A549 (cell line): Measurements from ENCODE around the gene AGXT2. TPM values are rescaled to one million over a fixed set of nuclear protein-coding genes. Genes with fewer than 3 reads are reported as not detected.

Experiments
- ATAC-seq, 2 experiments: fragments of 200-7000 bp in 1 of 2; fragments of >200 bp in 1 of 2; cut with Nextera tagmentation in 1 of 2; cut with Tn5 transposase in 1 of 2; 3 replicates each; pipeline versions ENCODE4 v1.8.0 to v1.9.1; 2018 to 2020; ENCODE audit warnings: mild to moderate bottlenecking in 1 of 2, moderate library complexity in 1 of 2
- CTCF ChIA-PET: fragments of 300-600 bp; sonication (Branson Sonifier 250); formaldehyde crosslinking; extraction: SDS; loops from one replicate; lab custom pipeline; 2021; ENCODE audit warnings: antibody characterized with exemption, inconsistent platforms; lab: Yijun Ruan, JAX
- POLR2A ChIA-PET: fragments of 350-600 bp; formaldehyde crosslinking; extraction: SDS; loops from one replicate; lab custom pipeline; 2021; ENCODE audit warnings: antibody characterized with exemption, inconsistent platforms; lab: Yijun Ruan, JAX
- DNase-seq, 2 experiments: peaks; one replicate each; pipeline versions ENCODE4 v3.0.0 to v3.0.0-alpha.2; 2011 to 2016; ENCODE audit warnings: low read depth in 1 of 2, low spot score in 1 of 2
- FAIRE-seq: peaks from 2 replicates; lab custom pipeline; 2011; peaks lifted over from hg19 to GRCh38; lab: Jason Lieb, UNC
- H3K27ac ChIP-seq, 2 experiments: fragments of >200 bp; sonication (Bioruptor Twin); formaldehyde crosslinking; 3 replicates each; pipeline ENCODE4 v1.5.1; 2016 to 2017
- H3K4me1 ChIP-seq: fragments of >200 bp; sonication (Bioruptor Twin); formaldehyde crosslinking; 3 replicates; pipeline ENCODE4 v1.6.1; 2016
- H3K4me2 ChIP-seq: fragments of >200 bp; sonication (Bioruptor Twin); formaldehyde crosslinking; 3 replicates; pipeline ENCODE4 v1.6.1; 2016
- H3K4me3 ChIP-seq: fragments of >200 bp; sonication (Bioruptor Twin); formaldehyde crosslinking; 3 replicates; pipeline ENCODE4 v1.5.1; 2016
- H3K9me3 ChIP-seq: fragments of >200 bp; sonication (Bioruptor Twin); formaldehyde crosslinking; 3 replicates; pipeline ENCODE4 v1.6.1; 2016
- BHLHE40 ChIP-seq: IDR thresholded peaks from 2 replicates; pipeline ENCODE4 v1.6.1; 2012; ENCODE audit warnings: low read depth, low read length, inconsistent platforms
- CEBPB ChIP-seq, 2 experiments: fragments of >200 bp in 1 of 2; sonication (Bioruptor Twin) in 1 of 2; formaldehyde crosslinking in 1 of 2; IDR thresholded peaks; 2 replicates each; pipeline ENCODE4 v1.6.1; 2012 to 2016
- CHD2 ChIP-seq: fragments of 150-350 bp; IDR thresholded peaks from 2 replicates; pipeline ENCODE4 v1.6.1; 2014; ENCODE audit warnings: low read length; ENCODE audit not compliant: partially characterized antibody
- EHF ChIP-seq: fragments of 250-450 bp; sonication (Bioruptor Pico); IDR thresholded peaks from 2 replicates; pipeline ENCODE4 v1.5.0; 2020; ENCODE audit warnings: mild to moderate bottlenecking
- EP300 ChIP-seq, 2 experiments: fragments of >200 bp; sonication (Bioruptor Twin); formaldehyde crosslinking; IDR thresholded peaks; 2 replicates in 1 of 2; 3 replicates in 1 of 2; pipeline ENCODE4 v1.6.1; 2016 to 2017
- FOSB ChIP-seq: fragments of 250-450 bp; sonication (Bioruptor Pico); IDR thresholded peaks from 2 replicates; pipeline ENCODE4 v1.5.0; 2020; ENCODE audit warnings: mild to moderate bottlenecking, moderate library complexity
- FOXS1 ChIP-seq: fragments of 250-450 bp; sonication (Bioruptor Pico); IDR thresholded peaks from 2 replicates; pipeline ENCODE4 v1.5.0; 2020; ENCODE audit warnings: mild to moderate bottlenecking, moderate library complexity
- JUN ChIP-seq, 2 experiments: fragments of >200 bp; sonication (Bioruptor Twin); formaldehyde crosslinking; IDR thresholded peaks; 2 replicates in 1 of 2; 3 replicates in 1 of 2; pipeline ENCODE4 v1.6.1; 2016 to 2017
- JUNB ChIP-seq: fragments of >200 bp; sonication (Bioruptor Twin); formaldehyde crosslinking; IDR thresholded peaks from 2 replicates; pipeline ENCODE4 v1.6.1; 2016
- MAFK ChIP-seq: fragments of 450-650 bp; IDR thresholded peaks from 2 replicates; pipeline ENCODE4 v1.6.1; 2014; ENCODE audit not compliant: partially characterized antibody
- NFE2L2 ChIP-seq: fragments of 150-350 bp; conservative IDR thresholded peaks from 2 replicates; pipeline ENCODE4 v1.6.1; 2014; ENCODE audit warnings: low read length
- NPAS2 ChIP-seq: fragments of 250-450 bp; sonication (Bioruptor Pico); IDR thresholded peaks from 2 replicates; pipeline ENCODE4 v1.8.0; 2022; ENCODE audit warnings: mild to moderate bottlenecking, moderate library complexity, borderline replicate concordance
- PHF8 ChIP-seq: fragments of 200-600 bp; sonication (generic); IDR thresholded peaks from 2 replicates; pipeline ENCODE4 v1.6.1; 2016; ENCODE audit warnings: low read depth, mild to moderate bottlenecking, antibody characterized with exemption, moderate library complexity, borderline replicate concordance
- POLR2AphosphoS2 ChIP-seq: conservative IDR thresholded peaks from 2 replicates; pipeline ENCODE4 v1.6.1; 2012; ENCODE audit warnings: low read length, improper control_type of control experiment, inconsistent platforms
- RARB ChIP-seq: fragments of 250-450 bp; sonication (Bioruptor Pico); IDR thresholded peaks from 2 replicates; pipeline ENCODE4 v1.8.0; 2021; ENCODE audit warnings: mild to moderate bottlenecking, moderate library complexity
- RFX5 ChIP-seq: fragments of 450-650 bp; IDR thresholded peaks from 2 replicates; pipeline ENCODE4 v1.7.1; 2014; ENCODE audit warnings: antibody characterized with exemption, mild to moderate bottlenecking, moderate library complexity
- SMC3 ChIP-seq: fragments of >200 bp; sonication (Bioruptor Twin); formaldehyde crosslinking; IDR thresholded peaks from 3 replicates; pipeline ENCODE4 v1.6.1; 2018; ENCODE audit warnings: inconsistent platforms
- TFCP2L1 ChIP-seq: fragments of 250-450 bp; sonication (Bioruptor Pico); IDR thresholded peaks from 2 replicates; pipeline ENCODE4 v1.5.0; 2021; ENCODE audit warnings: mild to moderate bottlenecking
- ZC3H11A ChIP-seq: fragments of 450-650 bp; IDR thresholded peaks from 2 replicates; pipeline ENCODE4 v1.6.1; 2014; ENCODE audit warnings: antibody characterized with exemption, mild to moderate bottlenecking
- ZSCAN20 ChIP-seq: fragments of 250-450 bp; sonication (Bioruptor Pico); IDR thresholded peaks from 2 replicates; pipeline ENCODE4 v1.8.0; 2022; ENCODE audit warnings: mild to moderate bottlenecking, moderate library complexity
- WGBS: methylation state at CpG from one replicate; pipeline ENCODE4 v1.1.6; 2017; ENCODE audit errors: missing lambda C conversion rate; 5-methylcytosine and 5-hydroxymethylcytosine counted together
- polyA plus RNA-seq, 4 experiments: library from polyadenylated mRNA; depleted of rRNA in 3 of 4; stranded (reverse); fragments of >200 nt; fragmentation: RNase III in 1 of 4; extraction: RNeasy Plus Mini Kit Qiagen cat#74134 plus additional on column Dnase treatment in 1 of 4; gene quantifications; 2 replicates in 3 of 4; 3 replicates in 1 of 4; pipeline ENCODE4 v1.2.3, GENCODE V29; 2011 to 2017
- TF ChIP-seq, protein P1 (sequence below): fragments of >200 bp; sonication (Bioruptor Twin); formaldehyde crosslinking; IDR thresholded peaks from 3 replicates; pipeline ENCODE4 v1.6.1; 2016
- TF ChIP-seq, protein P2 (sequence below): fragments of 250-450 bp; sonication (Bioruptor Pico); IDR thresholded peaks from 2 replicates; pipeline ENCODE4 v1.5.0; 2020; ENCODE audit warnings: low read depth, mild to moderate bottlenecking, moderate library complexity
- TF ChIP-seq, protein P3 (sequence below): fragments of 450-650 bp; IDR thresholded peaks from 2 replicates; pipeline ENCODE4 v1.6.1; 2014; ENCODE audit warnings: antibody characterized with exemption
- TF ChIP-seq, protein P4 (sequence below): IDR thresholded peaks from 2 replicates; pipeline ENCODE4 v1.6.1; 2012
- TF ChIP-seq, protein P5 (sequence below): fragments of 150-350 bp; IDR thresholded peaks from 2 replicates; pipeline ENCODE4 v1.6.1; 2014; ENCODE audit warnings: low read depth, mild to moderate bottlenecking, low read length
- TF ChIP-seq, protein P6 (sequence below): fragments of >200 bp; sonication (Bioruptor Twin); formaldehyde crosslinking; IDR thresholded peaks from 2 replicates; pipeline ENCODE4 v1.6.1; 2016
- TF ChIP-seq, protein P7 (sequence below): fragments of 250-450 bp; sonication (Bioruptor Pico); IDR thresholded peaks from 2 replicates; pipeline ENCODE4 v1.5.0; 2021; ENCODE audit warnings: mild to moderate bottlenecking, moderate library complexity, borderline replicate concordance

The AGXT2 gene
- polyA plus RNA-seq, 2 of the 4 experiments (the other 2 are of a cell fraction): not detected

DNA sequence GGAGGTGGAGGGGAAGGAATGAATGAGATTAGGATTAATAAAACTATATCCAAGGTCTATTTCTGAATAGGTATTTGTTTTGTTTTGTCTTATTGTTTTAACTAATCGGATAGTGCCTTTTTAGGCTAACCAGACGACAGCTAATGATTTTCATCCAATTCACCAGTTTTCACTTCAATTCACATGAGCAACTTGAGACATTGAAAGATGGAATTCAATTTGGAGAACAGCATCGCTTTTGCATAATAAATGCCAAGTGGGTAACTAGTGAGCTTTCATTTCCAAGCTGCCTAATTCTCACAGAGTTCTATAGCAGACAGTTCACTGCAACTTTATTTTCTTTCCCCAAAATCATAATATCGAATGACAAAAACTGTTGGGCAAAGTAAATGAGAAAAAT, 5.0 kb downstream of the AGXT2 start:
- DNase-seq (no peak), FAIRE-seq (no peak), ATAC-seq (no peak)
- Histone ChIP-seq H3K27ac (no peak overlapping the region), H3K4me1 (no peaks in the 10 kb centered on the region), H3K4me3 (no peak overlapping the region), H3K9me3 (no peaks in the 10 kb centered on the region), H3K4me2 (no peak overlapping the region)
- CTCF ChIA-PET: no interaction called here
- TF ChIP-seq JUN (IDR thresholded peaks at IDR 0.05) (no peak), FOSB (CRISPR knock-in tag) (no peak)
- WGBS: 17% methylated on average over 4 of the region's 4 CpGs
- POLR2A ChIA-PET: no interaction called here

DNA sequence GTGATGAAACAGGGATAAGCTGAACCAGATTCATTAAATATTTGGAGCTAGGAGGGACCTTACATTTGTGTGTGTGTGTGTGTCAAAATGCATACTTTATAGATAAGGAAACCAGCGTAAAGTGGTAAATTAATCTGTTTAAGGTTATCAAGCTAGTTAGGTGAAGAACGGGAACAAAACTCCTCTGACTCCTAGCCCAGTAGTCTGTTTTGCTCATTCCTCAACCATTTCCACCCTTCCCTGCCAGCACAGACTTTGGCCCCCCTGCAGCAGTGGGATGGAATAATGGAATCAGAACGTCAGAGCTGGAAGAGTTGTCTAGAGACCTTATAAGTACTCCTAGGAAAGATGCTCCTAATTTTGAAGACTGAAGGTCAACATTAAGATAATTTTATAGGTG, 6.5 kb downstream of the AGXT2 start:
- ATAC-seq: no peak
- 41% methylated on average over 3 of the region's 3 CpGs for WGBS
- DNase-seq: no peak
- Histone ChIP-seq H3K4me1 (no peaks in the 10 kb centered on the region), H3K27ac (no peak overlapping the region)
- TF ChIP-seq, protein P1, sequence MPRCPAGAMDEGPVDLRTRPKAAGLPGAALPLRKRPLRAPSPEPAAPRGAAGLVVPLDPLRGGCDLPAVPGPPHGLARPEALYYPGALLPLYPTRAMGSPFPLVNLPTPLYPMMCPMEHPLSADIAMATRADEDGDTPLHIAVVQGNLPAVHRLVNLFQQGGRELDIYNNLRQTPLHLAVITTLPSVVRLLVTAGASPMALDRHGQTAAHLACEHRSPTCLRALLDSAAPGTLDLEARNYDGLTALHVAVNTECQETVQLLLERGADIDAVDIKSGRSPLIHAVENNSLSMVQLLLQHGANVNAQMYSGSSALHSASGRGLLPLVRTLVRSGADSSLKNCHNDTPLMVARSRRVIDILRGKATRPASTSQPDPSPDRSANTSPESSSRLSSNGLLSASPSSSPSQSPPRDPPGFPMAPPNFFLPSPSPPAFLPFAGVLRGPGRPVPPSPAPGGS: no peak
- TF ChIP-seq RARB (CRISPR knock-in tag) (no peak), MAFK (no peak), BHLHE40 (no peak), NPAS2 (CRISPR knock-in tag) (no peak), SMC3 (no peak), JUNB (no peak), CHD2 (no peak), CEBPB (IDR thresholded peaks at IDR 0.05) (no peak), EP300 (IDR thresholded peaks at IDR 0.05) (no peak), ZSCAN20 (CRISPR knock-in tag) (no peak), FOXS1 (CRISPR knock-in tag) (no peak), ZC3H11A (no peak), RFX5 (no peak), EHF (CRISPR knock-in tag) (no peak), PHF8 (no peak), TFCP2L1 (CRISPR knock-in tag) (no peak)
- TF ChIP-seq, protein P2, sequence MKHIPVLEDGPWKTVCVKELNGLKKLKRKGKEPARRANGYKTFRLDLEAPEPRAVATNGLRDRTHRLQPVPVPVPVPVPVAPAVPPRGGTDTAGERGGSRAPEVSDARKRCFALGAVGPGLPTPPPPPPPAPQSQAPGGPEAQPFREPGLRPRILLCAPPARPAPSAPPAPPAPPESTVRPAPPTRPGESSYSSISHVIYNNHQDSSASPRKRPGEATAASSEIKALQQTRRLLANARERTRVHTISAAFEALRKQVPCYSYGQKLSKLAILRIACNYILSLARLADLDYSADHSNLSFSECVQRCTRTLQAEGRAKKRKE (CRISPR knock-in tag): no peak
- TF ChIP-seq, protein P3, sequence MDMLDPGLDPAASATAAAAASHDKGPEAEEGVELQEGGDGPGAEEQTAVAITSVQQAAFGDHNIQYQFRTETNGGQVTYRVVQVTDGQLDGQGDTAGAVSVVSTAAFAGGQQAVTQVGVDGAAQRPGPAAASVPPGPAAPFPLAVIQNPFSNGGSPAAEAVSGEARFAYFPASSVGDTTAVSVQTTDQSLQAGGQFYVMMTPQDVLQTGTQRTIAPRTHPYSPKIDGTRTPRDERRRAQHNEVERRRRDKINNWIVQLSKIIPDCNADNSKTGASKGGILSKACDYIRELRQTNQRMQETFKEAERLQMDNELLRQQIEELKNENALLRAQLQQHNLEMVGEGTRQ: no peak
- TF ChIP-seq, protein P4, sequence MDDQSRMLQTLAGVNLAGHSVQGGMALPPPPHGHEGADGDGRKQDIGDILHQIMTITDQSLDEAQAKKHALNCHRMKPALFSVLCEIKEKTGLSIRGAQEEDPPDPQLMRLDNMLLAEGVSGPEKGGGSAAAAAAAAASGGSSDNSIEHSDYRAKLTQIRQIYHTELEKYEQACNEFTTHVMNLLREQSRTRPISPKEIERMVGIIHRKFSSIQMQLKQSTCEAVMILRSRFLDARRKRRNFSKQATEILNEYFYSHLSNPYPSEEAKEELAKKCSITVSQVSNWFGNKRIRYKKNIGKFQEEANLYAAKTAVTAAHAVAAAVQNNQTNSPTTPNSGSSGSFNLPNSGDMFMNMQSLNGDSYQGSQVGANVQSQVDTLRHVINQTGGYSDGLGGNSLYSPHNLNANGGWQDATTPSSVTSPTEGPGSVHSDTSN: no peak
- TF ChIP-seq, all 56 proteins: peak for 0
- FAIRE-seq: no peak
- ChIA-PET POLR2A (no interaction called here), CTCF (no interaction called here)
- H3K4me2 ChIP-seq: no peak overlapping the region
- no peaks in the 10 kb centered on the region for H3K9me3 ChIP-seq
- no peak overlapping the region for H3K4me3 ChIP-seq

DNA sequence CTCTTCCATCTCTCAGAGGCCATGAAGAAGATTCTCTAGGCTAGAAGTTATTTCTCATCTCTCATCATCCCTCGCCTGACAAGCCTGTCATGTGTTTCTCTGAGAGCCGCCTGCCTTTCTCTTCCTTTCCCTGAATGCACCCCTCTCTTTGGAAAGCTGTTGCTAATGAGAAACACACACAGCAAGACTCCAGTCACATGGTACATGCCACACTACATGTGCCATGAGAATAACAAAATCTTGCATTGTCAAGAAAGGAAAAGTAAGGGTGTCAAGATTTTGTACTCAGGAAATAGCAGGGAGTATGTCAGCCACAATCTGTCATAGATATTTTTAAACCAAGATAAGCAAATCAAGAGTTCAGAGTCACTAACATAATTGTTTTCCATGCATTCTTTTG, 8.9 kb downstream of the AGXT2 start:
- no peak overlapping the region for H3K27ac ChIP-seq
- no peak overlapping the region for H3K4me2 ChIP-seq
- POLR2A ChIA-PET: no interaction called here
- no peaks in the 10 kb centered on the region for H3K4me1 ChIP-seq
- DNase-seq (no peak), FAIRE-seq (no peak), ATAC-seq (no peak)
- H3K4me3 ChIP-seq: no peak overlapping the region
- WGBS: 23% methylated on average over 2 of the region's 2 CpGs
- H3K9me3 ChIP-seq: no peaks in the 10 kb centered on the region
- CTCF ChIA-PET: no interaction called here
- TF ChIP-seq FOSB (CRISPR knock-in tag): no peak
- TF ChIP-seq, protein P5, sequence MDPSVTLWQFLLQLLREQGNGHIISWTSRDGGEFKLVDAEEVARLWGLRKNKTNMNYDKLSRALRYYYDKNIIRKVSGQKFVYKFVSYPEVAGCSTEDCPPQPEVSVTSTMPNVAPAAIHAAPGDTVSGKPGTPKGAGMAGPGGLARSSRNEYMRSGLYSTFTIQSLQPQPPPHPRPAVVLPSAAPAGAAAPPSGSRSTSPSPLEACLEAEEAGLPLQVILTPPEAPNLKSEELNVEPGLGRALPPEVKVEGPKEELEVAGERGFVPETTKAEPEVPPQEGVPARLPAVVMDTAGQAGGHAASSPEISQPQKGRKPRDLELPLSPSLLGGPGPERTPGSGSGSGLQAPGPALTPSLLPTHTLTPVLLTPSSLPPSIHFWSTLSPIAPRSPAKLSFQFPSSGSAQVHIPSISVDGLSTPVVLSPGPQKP: no peak
- TF ChIP-seq, protein P6, sequence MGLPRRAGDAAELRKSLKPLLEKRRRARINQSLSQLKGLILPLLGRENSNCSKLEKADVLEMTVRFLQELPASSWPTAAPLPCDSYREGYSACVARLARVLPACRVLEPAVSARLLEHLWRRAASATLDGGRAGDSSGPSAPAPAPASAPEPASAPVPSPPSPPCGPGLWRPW: no peak
- TF ChIP-seq, protein P7, sequence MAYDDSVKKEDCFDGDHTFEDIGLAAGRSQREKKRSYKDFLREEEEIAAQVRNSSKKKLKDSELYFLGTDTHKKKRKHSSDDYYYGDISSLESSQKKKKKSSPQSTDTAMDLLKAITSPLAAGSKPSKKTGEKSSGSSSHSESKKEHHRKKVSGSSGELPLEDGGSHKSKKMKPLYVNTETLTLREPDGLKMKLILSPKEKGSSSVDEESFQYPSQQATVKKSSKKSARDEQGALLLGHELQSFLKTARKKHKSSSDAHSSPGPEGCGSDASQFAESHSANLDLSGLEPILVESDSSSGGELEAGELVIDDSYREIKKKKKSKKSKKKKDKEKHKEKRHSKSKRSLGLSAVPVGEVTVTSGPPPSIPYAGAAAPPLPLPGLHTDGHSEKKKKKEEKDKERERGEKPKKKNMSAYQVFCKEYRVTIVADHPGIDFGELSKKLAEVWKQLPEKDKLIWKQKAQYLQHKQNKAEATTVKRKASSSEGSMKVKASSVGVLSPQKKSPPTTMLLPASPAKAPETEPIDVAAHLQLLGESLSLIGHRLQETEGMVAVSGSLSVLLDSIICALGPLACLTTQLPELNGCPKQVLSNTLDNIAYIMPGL: no peak
- TF ChIP-seq NFE2L2: no peak
- TF ChIP-seq POLR2AphosphoS2: no peak
- TF ChIP-seq NPAS2 (CRISPR knock-in tag): no peak
